RCC 7860 (cell line): ENCODE results near the gene HPGDS.
"Not testable (repeated sequence)": the region's sequence is repeated elsewhere in the genome, so short reads cannot be mapped to it uniquely, and the experiment has no call there.

Experiments used
- DNase-seq: peaks from one replicate; pipeline ENCODE4 v3.0.0-alpha.2; 2015; ENCODE audit warnings: low spot score
- FAIRE-seq: peaks from 2 replicates; lab custom pipeline; 2012; peaks lifted over from hg19 to GRCh38; lab: Jason Lieb, UNC

Gene HPGDS

DNA sequence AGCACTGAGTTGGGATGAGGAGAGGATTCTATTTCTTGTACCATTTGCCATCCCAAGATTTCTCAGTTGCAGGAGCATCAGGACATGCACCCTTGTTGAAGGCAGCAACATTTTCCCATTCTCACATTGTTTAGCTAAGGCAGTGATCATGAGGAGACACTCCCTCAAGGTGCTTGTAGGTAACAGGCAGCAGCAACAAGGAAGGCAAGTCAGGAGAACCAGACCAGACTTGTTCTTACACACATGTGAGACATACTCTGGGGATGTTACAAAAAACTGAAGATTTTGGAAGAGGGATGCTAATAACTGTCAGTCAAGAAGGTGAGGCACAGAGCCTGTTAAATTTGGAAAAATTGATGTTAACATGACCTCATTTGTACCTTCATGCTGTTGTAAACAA is 15.5 kb upstream of the HPGDS start:
- DNase-seq (no peak), FAIRE-seq (no peak)

DNA sequence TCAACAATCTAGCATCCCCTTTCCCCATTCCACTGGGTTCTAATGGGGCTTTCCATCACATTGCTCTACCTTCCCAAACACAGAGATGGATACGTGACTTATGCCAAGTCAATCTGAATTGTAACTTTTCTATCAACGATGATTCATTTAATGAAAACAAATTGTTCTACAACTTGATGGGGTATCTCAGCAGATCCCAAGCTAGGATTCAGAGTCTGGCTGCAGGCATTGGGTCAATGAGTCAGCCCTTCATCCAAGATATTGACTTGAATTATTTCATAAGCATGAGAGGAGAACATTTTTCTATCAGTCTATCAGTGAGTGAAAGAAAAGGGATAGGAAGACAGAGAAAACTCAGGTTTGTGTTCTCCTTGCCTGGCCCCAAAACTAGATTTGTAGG is 15.0 kb upstream of the HPGDS start:
- DNase-seq (no peak), FAIRE-seq (no peak)

DNA sequence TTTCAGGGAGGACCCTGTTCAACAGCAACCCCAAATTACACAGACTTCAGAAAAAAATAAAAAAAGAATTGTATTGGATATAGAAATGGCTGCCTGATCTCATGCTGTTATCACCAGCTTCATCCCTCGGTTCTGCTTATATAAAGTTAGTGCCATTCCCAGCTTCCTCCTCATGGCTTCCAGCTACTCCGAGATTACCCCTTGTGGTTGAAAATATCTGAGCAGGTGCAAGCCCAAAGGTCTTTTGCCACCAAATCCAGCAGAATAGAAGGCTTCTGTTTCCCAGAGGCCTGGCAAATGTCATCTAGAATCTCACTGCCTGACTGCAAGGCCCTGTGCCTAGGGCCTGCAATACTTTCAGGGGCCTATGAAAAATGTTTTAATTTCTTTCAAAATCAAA is 13.8 kb upstream of the HPGDS start:
- DNase-seq (no peak), FAIRE-seq (no peak)

DNA sequence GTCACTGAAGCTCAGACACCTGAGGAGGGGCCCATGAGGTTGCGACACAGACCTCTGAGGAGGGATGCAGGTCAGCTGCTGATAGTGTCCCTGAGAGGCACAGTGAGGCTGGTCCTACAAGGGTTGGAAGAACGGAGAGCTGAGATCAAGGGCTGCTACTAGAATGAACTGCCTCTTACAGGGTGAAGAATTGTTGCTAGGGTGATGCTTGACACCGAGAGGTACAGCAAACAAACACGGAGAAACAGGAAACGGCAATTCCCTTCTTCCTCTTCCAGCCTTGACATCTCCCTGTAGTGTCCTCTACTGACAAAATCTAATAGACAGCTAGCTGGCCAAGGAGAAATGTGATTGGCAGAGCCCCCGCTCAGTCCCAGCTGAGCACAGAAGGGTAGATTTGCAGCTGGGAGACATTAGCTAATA is 11.8 kb upstream of the HPGDS start:
- FAIRE-seq = no peak
- DNase-seq = no peak

DNA sequence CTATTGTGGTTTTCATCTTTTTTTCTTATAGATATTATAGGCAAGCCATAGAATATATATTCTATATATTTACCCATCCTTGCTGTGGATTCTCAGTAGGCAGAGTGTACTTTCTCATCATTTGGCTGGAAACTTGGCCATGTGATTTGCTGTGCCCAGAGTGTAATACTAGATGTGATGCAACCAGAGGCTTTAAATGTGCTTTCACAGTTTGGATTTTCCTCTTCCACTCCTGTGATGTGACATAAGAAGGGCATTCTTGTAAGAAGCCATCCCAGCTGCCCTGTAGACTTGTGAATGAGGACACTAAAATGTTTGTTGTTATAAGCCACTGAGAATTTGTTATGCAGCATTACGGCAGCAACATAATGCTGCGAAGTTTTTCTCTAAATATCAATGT is 10.4 kb upstream of the HPGDS start:
- no peak for FAIRE-seq
- DNase-seq = no peak

DNA sequence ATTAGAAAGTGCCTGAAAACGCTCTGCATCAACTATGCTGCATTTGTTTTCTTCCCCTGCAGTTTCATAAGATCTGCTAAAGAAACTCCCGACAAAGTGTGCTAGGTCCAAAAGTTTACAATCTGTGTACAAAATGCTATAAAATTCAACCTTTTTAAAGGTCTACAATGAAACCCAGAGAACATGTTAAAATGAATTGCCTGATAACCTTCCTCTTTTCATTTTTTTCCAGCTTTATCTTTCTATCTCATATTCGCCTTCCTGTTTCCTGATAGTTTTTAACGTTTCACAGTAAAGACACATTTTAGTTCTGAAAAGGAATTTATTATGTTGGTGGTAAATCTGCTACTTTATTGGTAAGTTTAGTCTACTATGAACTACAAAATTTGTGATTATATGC is 9.5 kb upstream of the HPGDS start:
- DNase-seq (no peak), FAIRE-seq (no peak)

DNA sequence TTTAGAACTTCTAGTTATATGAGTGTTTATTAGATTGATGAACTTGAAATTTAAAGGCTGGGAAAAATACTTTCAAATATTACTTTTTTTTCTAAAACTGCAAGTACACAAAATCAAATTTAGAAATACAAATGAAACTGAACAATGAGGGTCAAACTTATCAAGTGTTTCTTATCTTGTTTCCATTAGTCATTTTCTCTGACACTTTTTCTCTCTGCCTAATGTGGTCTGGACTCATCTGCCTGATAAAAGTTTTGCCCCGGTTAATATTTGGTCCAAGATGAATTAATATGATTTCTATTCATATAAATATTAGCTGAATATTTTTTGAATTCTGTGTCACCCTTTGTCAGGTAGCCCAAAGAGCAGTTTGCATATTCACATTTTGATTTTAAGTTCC is 8.7 kb upstream of the HPGDS start:
- FAIRE-seq = no peak

DNA sequence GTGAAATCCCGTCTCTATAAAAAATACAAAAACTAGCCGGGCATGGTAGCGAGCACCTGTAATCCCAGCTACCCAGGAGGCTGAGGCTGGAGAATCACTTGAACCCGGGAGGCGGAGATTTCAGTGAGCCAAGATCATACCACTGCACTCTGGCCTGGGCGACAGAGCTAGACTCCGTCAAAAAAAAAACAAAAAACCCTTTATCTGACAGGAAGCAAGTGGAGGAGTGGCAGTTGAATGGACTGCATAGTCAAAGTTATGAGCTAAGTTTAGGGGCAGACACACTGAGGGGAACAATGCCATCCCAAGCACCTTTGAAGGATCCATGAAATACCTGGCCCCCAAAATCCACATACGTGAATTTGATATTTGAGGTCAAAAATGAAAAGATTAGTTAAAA is 7.5 kb upstream of the HPGDS start:
- FAIRE-seq (no peak), DNase-seq (no peak)

More for the DNA sequence above, 8.7 kb upstream of the HPGDS start:
- DNase-seq = no peak

DNA sequence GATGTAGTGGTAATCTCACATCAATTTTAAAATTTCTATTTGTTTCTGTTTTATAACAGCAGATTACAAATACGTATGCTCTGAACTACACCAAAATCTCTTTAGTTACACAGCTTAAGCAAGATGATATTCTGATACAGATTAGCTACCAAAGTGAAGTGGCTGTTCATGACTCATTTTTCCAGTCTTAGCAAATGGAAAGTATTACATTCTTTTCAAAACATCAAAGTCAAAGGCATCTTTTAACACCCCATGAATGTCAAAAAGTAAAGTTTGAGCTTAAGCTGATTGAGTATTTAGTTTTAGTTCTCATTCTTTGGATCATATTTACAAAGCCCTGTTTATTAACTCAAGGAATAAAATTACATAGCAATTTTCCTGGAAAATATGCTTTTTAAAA is 6.6 kb upstream of the HPGDS start:
- no peak for DNase-seq
- FAIRE-seq = no peak

DNA sequence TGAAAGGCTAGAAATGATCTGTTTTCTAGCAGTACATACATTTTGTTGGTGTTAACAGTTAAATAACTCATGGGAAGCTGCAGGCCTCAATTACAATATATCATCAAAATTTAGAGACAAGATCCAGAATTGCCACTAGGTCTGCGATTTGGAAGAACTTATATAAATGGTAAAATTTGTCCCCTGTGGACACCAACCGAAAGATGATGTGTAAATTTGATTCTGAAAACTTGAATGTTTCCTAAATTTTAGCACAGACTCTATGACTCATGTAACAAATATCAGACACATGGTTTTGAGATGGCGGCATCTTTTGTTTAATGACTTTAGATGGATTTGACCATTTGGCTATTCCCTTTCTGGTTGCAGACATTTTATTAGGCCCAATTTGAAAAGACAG is 6.0 kb upstream of the HPGDS start:
- DNase-seq = no peak
- FAIRE-seq = no peak

DNA sequence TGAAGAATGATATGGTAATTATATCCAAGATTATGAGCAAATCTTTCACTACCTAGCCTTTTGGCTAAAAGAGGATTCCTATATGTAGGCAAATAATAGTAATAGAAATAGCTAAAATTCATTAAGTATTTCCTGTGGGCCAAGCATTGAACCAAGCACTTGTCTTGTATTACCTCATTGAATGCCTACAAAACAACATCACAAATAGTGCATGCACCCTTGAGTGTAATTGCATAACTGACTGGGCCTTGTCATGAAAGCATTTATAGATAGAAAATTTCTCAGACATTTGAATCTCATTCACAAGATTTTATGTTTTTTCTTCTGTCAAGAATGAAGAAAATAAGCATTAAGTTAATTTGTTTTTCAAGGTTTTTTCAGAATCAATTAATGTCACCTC is 3.9 kb upstream of the HPGDS start:
- FAIRE-seq (no peak), DNase-seq (no peak)

DNA sequence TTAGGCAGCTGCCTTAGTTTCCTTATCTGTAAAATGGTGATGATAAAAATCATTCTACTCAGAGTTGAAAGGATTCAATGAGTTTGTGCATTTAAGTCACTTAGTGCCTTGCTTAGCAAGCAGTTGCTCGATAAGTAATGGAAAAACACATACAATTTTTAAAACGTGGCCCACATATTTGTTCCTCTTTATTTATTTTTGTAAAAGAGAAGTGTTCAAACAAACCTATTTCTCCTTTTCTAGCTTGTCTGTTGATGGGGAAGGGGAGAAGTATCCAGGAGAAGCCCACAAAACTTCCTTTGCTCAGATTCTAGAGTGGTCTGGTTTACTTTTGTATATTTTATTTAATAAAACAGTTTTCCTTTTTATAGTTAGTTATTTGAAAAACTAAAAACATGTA is 3.3 kb upstream of the HPGDS start:
- DNase-seq (no peak), FAIRE-seq (no peak)

DNA sequence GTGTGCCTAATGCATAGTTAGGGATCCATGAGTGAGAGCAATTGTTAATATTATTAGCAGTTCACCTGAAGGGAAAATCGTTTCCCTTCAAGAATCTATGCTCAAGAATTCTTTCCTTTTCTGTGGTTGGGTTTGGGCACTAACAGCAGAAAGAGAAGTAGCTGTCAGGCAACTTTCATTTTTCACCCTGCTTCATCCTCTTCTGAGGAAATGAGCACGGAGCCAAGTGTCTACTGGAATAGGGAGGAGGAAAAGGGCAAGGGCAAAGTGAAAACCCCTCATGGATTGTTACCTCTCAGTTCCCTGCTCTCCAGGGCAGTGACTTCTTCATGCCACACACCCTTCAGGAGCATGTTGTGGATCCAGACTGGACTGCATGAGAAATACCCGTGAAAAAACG is 2.6 kb upstream of the HPGDS start:
- FAIRE-seq (no peak), DNase-seq (no peak)

DNA sequence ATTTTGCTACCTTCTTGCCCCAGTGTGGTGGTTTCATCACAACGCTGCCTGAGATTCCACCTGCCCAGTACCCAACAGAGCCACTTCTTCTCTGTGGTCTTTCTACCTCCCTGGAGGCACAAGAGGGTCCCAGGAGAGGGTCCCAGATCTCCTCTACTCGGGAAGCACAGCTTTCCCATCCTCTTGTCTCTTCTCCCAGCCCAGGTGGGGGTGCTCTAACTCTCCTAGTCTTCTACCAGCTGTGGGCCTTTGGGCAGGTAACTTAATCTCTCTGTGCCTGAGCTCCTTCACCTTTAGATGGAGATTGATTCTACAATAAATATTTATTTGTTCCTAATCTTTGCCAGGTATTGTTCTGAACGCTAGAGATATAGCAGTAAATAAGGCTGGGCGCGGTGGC is 1.8 kb upstream of the HPGDS start:
- no peak for DNase-seq
- no peak for FAIRE-seq

DNA sequence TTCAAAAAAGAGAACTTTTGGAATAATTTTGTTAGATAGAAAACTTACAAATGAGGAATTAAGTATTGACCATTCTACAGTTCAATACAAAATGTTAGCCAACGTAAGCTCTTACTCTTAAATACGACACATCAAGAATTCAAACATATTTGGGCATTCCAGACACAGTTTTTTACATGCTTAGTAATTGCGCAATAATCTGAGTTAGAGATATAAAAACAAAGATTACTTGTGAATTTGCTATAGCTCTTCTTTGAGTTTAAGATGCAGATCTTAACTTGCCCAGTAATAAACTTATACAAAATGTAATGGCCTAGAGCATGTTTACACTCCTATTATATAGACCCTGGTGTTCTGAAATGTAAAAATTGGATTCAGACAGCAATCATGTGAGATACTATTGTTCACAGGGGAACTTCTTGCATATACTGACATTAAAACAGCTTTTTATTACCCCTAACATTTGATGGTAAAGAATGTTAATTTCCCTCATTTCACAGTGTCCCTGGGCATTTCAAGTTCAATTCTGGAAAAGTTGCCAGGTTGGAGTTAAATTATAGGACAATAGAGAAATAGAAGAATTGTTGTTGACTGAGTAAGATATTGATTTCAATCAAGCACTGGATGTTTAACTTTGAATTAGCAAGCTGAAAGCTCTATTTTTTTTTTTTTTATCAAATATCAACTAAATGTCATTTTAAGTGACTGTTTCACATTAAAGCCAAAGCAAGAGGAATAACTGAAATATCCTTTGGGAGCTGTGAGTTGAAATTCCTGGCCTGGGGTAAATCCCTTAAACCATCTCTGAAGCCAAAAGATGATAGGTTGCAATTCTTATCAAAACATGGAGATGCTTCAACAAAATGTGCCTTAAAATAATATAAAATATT is 910 bp downstream of the HPGDS start:
- FAIRE-seq (no peak), DNase-seq (no peak)

DNA sequence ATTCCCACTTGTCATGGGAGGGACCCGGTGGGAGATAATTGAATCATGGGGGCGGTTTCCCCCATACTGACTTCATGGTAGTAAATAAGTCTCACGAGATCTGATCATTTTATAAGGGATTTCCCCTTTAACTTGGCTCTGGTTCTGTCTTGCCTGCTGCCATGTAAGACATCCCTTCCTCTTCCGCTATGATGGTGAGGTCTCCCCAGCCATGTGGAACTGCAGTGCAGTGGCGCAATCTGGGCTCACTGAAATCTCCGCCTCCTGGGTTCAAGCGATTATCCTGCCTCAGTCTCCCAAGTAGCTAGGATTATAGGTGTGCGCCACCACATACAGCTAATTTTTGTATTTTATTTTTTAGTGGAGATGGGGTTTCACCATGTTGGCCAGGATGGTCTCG is 2.9 kb downstream of the HPGDS start:
- no peak for DNase-seq
- FAIRE-seq = no peak

DNA sequence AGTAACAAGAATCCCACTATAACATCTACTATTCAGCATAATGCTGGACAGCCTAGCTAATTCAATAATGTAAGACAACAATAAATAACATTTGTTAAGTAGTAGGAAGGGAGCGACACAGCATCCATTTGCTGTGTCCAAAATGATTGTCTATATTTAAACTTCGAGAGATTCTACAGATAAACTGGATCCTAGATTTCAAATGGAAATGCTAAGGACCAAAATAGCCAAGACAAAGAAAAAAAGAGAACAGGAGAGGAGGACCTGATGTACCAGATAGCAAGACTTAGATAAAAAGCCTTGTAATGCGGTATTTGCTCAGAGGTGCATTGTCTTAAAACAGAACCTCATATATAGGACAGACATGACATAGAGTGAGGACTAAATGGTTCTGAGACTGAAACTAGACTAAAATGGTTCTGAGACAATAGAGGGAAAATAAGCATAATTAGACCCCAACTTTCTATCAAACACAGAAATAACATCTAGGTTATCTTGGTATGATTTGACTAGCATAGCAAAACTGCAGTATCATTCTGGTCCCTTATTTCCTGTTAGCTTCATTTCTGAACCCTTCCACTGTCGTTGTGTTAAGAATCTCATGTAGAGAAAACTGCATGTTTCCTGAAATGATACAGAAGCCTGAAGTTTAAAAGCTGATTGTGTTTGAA is 3.8 kb downstream of the HPGDS start:
- DNase-seq = no peak
- no peak for FAIRE-seq

DNA sequence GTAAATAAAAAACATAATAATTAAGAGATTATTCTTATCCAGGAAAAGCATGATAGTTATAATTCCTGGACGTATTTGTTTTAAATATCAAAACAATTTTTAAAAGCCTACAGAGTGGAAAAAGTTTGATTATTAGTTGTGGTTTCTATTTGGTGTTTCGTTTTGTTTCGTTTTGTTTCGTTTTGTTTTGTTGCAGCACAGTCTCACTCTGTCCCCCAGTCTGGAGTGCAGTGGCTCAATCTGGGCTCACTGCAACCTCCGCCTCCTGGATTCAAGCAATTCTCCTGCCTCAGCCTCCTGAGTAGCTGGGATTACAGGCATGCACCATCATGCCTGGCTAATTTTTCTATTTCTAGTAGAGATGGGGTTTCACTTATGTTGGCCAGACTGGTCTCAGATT is 5.8 kb downstream of the HPGDS start:
- not testable (repeated sequence) for FAIRE-seq, DNase-seq

DNA sequence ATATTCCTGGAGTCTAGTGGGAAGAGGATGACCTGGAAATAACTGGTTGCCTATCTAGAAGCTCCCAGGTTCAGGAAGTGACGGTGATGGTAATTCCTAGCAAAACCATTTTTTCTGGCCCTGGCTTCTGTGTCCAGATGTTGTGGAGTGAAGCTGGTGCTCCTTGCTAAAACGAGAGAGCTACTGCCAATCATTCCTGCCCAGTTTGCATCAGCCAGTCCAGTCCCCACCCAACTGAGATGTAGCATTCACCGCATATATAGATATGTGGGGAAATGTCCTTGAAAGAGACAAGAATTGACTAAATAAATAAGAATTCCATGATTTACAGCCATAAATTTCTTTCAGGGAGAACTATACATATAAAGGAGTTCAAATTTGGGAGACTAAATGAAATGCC is 6.3 kb downstream of the HPGDS start:
- no peak for FAIRE-seq

DNA sequence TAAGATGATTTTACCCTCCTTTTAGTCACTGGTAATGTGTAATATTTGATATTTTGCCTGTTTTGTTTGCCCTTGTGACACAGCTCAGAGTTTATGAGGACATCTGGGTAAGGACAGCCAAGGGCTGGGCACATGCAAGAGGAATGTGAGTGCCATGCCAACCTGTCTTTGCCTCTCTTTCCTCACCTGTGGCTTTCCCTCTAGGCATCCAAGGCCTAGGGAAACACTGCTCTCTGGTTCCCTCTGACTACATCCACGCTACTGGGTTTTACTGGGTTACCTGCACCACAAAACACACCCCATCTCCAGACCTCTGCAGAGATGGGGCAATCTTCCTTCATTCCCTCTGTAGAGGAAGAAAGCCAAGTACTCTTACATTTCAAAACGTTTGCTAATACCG is 7.7 kb downstream of the HPGDS start:
- FAIRE-seq = no peak
- no peak for DNase-seq

More for the DNA sequence above, 6.3 kb downstream of the HPGDS start:
- no peak for DNase-seq

DNA sequence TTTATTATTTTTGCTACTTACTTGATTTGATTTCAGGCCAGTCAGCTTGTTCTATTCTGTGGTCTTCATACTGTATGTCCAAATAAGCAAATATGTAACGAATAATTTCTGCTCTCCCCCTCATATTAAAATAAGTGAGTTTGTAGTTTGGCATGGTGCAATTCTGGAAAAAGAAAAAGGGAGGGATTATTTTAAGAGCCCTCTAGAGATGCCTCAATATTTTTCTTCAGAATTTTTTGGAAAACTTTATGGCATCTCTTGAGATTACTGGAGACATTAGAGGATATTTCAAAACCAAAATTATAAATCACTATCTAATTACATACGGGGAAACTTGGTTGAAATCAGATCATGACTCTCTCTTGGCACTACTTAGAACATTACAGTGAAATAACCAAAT is 8.2 kb downstream of the HPGDS start:
- DNase-seq = no peak
- no peak for FAIRE-seq

DNA sequence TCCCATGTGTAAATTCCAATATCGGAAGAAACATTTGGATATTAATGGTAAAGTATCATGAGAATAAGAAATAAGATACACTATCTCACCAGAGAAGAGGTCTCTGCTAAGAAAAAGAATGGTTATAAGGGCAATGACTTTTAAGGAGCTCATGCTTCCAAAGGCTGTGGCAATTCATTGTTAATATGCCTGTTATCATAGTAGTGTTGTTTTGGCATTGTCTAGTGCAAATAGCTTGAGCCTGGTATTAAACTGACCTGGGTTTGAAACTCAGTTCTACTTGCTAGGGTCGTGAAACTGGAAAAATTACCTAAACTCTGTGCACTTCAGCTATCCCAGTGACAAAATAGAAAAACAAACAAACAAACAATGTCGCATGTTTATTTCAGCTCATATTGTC is 8.8 kb downstream of the HPGDS start:
- DNase-seq (no peak), FAIRE-seq (no peak)
